ENCODE measurements around the gene PCDHGB1.
A peak's percentile ranks its signal among the peaks of the same experiment; 100 is the strongest.
"Not testable (repeated sequence)": the region's sequence is repeated elsewhere in the genome, so short reads cannot be mapped to it uniquely, and the experiment has no call there.

The PCDHGB1 gene

DNA sequence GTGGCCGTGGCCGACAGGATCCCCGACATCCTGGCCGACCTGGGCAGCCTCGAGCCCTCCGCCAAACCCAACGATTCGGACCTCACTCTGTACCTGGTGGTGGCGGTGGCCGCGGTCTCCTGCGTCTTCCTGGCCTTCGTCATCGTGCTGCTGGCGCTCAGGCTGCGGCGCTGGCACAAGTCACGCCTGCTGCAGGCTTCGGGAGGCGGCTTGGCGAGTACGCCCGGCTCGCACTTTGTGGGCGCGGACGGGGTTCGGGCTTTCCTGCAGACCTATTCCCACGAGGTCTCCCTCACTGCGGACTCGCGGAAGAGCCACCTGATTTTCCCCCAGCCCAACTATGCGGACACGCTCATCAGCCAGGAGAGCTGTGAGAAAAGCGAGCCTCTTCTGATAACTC is 3.9 kb upstream of the PCDHGB1 start:
- DNase-seq: not testable (repeated sequence)

DNA sequence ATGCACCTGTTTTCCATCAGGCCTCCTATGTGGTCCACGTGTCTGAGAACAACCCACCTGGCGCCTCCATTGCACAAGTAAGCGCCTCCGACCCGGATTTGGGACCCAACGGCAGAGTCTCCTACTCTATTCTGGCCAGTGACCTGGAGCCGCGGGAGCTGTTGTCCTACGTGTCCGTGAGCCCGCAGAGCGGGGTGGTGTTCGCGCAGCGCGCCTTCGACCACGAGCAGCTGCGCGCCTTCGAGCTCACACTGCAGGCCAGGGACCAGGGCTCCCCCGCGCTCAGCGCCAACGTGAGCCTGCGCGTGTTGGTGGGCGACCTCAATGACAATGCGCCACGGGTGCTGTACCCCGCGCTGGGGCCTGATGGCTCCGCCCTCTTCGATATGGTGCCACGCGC is 1.7 kb downstream of the PCDHGB1 start:
- DNase-seq: no peak

DNA sequence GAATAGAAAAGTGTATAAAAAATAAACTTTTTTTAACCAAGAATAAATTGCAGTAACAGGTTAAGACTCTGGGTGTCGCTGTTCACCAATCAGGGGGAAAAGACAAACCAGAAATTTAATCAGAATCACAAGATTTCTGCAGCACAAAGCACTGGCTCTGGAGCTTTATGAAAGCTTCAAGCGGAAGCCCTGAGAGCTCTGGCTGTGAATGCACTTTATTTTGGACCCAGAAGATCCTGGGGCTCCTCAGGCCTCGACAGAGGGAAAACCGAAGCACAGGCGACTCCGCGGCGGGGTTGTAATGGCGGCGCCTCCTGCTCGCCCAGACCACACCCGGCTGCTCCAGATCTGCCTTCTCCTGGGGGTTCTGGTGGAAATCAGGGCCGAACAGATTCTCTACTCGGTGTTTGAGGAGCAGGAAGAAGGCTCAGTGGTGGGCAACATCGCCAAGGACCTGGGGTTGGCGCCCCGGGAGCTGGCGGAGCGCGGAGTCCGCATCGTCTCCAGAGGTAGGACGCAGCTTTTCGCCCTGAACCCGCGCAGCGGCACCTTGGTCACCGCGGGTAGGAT is 5.1 kb downstream of the PCDHGB1 start, which contains the start of gene PCDHGA4:
TSS of gene PCDHGA4 (plus strand) at position 122 of the 570 bp plus-strand sequence. CDS start at position 209, 87 bp downstream.
- no peak for DNase-seq

DNA sequence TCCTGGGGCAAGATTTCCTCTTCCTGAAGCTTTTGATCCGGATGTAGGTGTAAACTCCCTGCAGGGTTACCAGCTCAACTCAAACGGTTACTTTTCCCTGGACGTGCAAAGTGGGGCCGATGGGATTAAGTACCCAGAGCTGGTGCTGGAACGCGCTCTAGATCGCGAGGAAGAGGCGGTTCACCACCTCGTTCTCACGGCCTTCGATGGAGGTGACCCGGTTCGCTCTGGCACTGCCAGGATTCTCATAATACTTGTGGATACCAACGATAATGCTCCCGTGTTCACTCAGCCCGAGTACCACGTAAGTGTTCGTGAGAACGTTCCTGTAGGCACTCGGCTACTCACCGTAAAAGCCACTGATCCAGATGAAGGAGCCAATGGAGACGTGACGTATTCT is 5.7 kb downstream of the PCDHGB1 start:
- DNase-seq: no peak

DNA sequence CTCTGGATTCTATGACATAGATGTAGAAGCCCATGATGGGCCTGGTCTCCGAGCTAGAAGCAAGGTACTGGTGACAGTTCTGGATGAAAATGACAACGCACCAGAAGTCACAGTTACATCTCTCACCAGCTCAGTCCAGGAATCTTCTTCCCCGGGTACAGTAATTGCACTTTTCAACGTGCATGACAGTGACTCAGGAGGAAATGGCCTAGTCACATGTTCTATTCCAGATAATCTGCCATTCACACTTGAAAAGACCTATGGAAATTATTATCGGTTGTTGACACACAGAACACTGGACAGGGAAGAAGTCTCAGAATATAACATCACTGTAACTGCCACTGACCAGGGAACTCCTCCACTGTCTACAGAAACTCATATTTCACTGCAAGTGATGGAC is 6.2 kb downstream of the PCDHGB1 start:
- DNase-seq: no peak

DNA sequence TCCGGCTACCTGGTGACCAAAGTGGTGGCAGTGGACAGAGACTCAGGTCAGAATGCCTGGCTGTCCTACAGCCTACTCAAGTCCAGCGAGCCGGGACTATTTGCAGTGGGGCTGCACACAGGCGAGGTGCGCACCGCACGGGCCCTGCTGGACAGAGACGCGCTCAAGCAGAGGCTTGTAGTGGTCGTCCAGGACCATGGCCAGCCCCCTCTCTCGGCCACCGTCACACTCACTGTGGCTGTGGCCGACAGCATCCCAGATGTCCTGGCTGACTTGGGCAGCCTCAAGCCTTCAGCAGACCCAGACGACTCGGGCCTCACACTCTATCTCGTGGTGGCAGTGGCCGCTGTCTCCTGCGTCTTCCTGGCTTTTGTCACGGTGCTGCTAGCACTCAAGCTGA is 7.1 kb downstream of the PCDHGB1 start:
- DNase-seq: no peak

DNA sequence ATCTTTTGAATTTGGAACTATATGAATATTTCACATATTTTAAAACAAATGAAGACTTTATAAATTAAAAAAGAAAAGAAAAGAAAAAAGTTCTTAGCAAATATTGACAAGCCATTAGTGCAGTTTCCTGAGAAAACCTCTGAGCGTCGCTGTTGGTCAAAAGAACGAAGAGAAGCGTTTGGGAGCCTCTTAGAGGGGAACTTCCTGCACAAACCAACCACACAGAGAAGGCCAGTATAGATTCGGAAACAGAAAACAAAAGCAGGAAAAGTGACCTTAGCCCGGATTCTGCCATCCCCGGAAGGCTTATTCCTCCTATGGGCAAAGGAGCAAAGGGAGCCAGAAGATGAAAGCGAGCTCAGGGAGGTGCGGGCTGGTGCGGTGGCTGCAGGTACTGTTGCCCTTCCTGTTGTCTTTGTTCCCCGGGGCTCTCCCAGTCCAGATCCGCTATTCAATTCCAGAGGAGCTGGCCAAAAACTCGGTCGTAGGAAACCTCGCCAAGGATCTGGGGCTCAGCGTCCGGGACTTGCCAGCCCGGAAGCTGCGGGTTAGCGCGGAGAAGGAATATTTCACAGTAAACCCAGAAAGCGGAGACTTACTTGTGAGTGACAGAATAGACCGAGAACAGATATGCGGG is 10.0 kb downstream of the PCDHGB1 start, which contains the start of gene PCDHGB2:
TSS of gene PCDHGB2 (plus strand) at position 205 of the 637 bp plus-strand sequence. CDS start at position 347, 142 bp downstream.
- peak; percentile 29 for DNase-seq

DNA sequence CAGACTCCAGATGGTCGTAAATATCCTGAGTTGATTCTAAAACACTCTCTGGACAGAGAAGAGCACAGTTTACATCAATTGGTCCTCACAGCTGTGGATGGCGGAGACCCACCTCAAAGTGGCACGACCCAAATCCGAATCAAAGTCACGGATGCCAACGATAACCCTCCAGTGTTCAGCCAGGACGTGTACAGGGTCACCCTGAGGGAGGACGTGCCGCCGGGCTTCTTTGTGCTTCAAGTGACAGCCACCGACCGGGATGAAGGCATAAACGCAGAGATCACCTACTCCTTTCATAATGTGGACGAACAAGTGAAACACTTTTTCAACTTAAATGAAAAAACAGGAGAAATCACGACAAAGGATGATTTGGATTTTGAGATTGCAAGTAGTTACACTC is 10.8 kb downstream of the PCDHGB1 start:
- DNase-seq: no peak

DNA sequence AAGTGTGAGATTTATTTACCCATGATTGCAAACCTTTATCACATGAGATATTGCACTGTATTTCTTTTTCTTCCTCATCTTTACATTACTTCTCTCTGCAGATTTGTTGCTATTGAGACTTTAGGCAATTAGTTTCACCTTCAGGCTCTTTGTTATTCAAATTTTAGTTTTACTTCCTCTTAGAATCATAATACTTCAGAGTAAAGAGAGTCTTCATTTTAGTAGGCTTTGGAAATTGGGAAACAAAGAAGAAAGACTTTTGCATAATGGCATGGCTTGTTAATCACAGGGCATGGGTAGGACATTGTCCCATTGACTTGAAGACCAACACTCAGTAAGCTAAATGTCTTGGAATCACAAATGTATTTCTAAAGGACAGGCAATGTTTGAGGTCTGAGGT is 12.8 kb downstream of the PCDHGB1 start:
- no peak for DNase-seq

DNA sequence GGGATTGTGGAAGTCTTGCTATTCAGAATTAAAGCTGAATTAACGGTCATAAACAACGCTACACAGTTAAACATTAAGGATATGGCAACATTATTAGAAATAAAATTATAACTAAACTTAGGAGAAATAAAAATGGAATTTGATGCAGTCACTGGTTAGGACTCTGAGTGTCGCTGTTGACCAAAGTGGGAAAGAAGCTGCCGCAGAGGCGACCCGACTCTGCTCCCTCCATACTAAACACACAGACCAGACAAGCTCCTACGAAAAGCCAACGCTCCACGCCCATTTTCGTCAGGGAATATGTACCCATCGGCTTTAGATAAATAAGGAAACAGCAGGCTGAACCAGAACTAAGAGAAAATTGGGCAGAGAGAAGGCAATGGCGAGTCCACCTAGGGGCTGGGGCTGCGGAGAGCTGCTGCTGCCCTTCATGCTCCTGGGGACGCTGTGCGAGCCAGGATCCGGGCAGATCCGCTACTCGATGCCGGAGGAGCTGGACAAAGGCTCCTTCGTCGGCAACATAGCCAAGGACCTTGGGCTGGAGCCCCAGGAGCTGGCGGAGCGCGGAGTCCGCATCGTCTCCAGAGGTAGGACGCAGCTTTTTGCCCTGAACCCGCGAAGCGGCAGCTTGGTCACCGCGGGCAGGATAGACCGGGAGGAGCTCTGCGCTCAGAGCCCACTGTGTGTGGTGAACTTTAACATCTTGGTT is 14.2 kb downstream of the PCDHGB1 start, which contains the start of gene PCDHGA5:
TSS of gene PCDHGA5 (plus strand) at position 211 of the 709 bp plus-strand sequence. CDS start at position 380, 169 bp downstream.
- DNase-seq: no peak

DNA sequence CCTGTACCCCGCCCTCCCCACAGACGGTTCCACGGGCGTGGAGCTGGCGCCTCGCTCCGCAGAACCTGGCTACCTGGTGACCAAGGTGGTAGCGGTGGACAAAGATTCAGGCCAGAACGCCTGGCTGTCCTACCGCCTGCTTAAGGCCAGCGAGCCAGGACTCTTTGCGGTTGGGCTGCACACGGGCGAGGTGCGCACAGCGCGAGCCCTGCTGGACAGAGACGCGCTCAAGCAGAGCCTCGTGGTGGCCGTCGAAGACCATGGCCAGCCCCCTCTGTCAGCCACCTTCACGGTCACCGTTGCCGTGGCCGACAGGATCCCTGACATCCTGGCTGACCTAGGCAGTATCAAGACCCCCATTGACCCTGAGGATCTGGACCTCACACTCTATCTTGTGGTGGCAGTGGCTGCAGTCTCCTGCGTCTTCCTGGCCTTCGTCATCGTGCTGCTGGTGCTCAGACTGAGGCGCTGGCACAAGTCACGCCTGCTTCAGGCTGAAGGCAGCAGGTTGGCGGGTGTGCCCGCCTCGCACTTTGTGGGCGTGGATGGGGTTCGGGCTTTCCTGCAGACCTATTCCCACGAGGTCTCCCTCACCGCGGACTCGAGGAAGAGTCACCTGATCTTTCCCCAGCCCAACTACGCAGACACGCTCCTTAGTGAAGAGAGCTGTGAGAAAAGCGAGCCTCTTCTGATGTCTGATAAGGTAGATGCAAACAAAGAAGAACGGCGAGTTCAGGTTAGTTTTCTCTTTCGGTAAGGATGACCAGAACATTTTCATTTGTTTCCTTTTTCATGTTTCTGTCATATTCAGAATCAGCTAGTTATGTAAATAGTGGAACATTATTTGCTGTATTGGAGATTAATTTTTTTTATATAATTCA is 16.4 kb downstream of the PCDHGB1 start:
- no peak for DNase-seq

DNA sequence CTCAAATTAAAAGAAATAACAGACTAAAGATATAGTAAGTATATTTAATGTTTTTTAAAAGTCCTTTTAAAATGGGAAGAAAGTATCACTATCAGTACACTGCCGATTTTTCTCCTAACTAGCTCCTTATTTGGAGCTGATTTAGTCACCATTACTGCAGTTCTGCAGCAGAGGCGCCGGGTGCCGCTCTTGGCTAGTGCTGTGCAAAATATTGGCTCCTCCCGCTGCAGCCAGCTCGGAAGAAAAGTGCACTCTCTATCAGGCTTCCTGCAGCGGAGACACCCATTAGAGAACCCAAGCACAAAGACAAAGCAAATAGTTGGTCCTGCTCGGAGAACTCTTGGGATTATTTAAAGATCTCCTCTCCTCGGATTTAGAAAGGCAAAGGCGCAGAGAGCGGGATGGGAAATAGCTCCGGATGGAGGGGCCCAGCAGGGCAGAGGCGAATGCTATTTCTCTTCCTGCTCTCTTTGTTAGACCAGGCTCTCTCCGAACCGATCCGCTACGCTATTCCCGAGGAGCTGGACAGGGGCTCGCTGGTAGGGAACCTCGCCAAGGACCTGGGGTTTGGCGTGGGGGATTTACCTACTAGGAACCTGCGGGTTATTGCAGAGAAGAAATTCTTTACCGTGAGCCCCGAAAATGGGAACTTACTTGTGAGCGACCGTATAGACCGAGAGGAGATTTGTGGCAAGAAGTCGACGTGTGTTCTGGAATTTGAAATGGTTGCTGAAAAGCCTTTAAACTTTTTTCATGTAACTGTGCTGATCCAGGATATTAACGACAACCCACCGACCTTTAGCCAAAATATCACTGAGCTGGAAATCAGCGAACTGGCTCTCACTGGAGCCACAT is 20.3 kb downstream of the PCDHGB1 start, which contains the start of gene PCDHGB3:
TSS of gene PCDHGB3 (plus strand) at position 249 of the 855 bp plus-strand sequence. CDS start at position 402, 153 bp downstream.
- peak; percentile 22 for DNase-seq

DNA sequence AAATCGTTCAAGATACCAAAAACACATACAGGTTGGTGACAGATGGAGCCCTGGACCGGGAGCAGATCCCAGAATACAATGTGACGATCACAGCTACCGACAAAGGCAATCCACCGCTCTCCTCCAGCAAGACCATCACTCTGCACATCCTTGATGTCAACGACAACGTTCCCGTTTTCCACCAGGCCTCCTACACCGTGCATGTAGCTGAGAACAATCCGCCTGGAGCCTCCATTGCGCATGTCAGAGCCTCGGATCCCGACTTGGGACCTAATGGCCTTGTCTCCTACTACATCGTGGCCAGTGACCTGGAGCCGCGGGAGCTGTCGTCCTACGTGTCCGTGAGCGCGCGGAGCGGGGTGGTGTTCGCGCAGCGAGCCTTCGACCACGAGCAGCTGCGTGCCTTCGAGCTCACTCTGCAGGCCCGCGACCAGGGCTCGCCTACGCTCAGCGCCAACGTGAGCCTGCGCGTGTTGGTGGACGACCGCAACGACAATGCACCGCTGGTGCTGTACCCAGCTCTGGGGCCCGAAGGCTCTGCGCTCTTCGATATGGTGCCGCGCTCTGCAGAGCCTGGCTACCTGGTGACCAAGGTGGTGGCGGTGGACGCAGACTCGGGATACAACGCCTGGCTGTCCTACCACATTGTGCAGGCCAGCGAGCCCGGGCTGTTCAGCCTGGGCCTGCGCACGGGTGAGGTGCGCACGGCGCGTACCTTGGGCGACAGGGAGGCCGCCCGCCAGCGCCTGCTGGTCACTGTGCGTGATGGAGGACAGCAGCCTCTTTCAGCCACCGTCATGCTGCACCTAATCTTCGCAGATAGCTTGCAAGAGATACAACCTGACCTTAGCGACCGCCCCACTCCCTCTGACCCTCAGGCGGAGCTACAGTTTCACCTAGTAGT is 21.9 kb downstream of the PCDHGB1 start:
- DNase-seq: no peak

DNA sequence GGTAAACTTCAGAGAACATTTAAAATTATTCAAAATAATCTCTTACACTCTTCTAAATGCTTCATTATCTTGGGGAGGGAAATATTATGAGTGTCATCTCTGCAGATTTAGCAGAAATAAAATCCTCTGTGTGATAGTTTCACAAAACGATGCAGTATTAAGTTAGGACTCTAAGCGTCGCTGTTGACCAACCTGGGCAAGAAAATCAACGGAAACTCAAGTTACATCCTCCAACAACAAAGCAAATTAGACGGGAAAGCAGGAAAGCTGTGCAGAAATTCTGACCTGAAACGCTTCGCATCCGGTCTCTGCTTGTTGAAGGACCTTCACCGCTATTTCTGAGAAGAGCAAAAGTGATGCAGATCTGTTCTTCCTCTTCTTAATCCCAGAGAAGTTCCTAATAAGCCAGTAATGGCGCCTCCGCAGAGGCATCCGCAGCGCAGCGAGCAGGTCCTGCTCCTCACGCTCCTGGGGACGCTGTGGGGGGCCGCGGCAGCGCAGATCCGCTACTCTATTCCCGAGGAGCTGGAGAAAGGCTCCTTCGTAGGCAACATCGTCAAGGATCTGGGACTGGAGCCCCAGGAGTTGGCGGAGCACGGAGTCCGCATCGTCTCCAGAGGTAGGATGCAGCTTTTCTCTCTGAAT is 23.9 kb downstream of the PCDHGB1 start, which contains the start of gene PCDHGA6:
TSS of gene PCDHGA6 (plus strand) at position 219 of the 645 bp plus-strand sequence. CDS start at position 412, 193 bp downstream.
- DNase-seq: no peak

DNA sequence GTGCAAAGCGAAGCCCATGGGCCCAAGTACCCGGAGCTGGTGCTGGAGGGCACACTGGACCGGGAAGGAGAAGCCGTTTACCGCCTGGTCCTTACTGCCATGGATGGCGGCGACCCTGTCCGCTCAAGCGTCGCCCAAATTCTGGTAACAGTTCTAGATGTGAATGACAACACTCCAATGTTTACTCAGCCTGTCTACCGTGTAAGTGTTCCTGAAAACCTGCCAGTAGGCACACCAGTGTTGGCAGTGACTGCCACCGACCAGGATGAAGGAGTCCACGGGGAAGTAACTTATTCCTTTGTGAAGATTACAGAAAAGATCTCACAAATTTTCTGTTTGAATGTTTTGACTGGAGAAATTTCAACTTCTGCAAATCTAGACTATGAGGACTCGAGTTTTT is 24.7 kb downstream of the PCDHGB1 start:
- DNase-seq: no peak

DNA sequence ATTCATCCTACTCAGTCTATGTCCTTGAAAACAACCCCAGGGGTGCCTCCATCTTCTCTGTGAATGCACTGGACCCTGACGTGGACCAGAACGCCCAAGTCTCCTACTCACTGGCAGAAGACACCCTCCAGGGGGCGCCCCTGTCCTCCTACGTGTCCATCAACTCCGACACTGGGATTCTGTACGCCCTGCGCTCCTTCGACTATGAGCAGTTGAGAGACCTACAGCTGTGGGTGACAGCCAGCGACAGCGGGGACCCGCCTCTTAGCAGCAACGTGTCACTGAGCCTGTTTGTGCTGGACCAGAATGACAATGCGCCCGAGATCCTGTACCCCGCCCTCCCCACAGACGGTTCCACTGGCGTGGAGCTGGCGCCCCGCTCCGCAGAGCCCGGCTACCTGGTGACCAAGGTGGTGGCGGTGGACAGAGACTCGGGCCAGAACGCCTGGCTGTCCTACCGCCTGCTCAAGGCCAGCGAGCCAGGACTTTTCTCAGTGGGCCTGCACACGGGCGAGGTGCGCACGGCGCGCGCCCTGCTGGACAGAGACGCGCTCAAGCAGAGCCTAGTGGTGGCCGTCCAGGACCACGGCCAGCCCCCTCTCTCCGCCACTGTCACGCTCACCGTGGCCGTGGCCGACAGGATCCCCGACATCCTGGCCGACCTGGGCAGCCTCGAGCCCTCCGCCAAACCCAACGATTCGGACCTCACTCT is 25.7 kb downstream of the PCDHGB1 start:
- DNase-seq: not testable (repeated sequence)

DNA sequence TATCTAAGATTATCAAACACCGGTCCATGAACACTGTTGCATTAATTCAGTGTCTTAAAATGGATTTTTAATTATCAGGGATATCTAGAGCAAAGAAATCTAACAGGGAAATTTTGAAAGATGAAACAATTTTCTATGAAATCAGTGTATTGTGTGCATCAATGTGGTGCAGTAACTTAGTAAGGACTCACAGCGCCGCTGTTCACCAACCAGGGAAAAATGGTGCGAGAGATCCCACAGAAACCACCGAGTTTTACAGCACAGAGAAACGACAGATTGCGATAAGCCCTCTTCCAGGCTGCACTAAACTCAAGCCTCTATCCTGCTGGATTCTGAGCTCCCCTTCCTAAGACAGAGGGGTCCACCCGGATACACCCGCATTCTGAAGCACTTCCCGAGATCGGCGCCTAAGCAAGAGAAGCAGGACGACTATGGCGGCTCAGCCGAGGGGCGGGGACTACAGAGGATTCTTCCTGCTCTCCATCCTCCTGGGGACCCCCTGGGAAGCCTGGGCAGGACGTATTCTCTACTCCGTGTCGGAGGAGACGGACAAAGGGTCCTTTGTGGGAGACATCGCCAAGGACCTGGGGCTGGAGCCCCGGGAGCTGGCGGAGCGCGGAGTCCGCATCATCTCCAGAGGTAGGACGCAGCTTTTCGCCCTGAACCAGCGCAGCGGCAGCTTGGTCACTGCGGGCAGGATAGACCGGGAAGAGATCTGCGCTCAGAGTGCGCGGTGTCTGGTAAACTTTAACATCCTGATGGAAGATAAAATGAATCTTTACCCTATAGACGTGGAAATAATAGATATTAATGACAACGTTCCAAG is 32.8 kb downstream of the PCDHGB1 start, which contains the start of gene PCDHGA7:
TSS of gene PCDHGA7 (plus strand) at position 274 of the 826 bp plus-strand sequence. CDS start at position 432, 158 bp downstream.
- no peak for DNase-seq

DNA sequence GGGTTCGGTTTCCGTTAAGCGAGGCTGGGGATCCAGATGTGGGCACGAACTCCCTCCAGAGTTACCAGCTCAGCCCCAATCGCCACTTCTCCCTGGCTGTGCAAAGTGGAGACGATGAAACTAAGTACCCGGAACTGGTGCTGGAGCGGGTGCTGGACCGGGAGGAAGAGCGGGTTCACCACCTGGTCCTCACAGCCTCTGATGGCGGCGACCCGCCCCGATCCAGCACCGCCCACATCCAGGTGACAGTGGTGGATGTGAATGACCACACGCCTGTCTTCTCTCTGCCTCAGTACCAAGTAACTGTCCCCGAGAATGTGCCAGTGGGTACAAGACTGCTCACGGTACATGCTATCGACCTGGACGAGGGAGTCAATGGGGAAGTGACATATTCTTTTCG is 33.4 kb downstream of the PCDHGB1 start:
- no peak for DNase-seq

All from suppressor macrophage treated with lipopolysaccharide for 4 hours (primary cell).